ENCODE data around the gene METTL1. TPM values are rescaled to one million over a fixed set of nuclear protein-coding genes. Genes with fewer than 3 reads are reported as not detected.

Gene METTL1
- total and polyA plus RNA-seq, 7 experiments from 2014 or later: 11.8 to 30.9 (median 16.0) TPM

GRCh38 chr12:57743769-57744168 is 28.1 kb downstream of the METTL1 start:
- H3K36me3 Mint-ChIP-seq: peaks cover 0 to 18% (median 4%) of the 10 kb centered on the region in 5 donors
- ChIA-PET POLR2A (interaction anchor here (1.9 to 2.2 kb wide), 2 partner anchors 10 to 17 kb away, joined by 8 to 12 read pairs; no protein-coding TSS in a partner anchor), CTCF (no interaction called here)
- peaks cover 41 to 44% of the 10 kb centered on the region in 2 donors for H3K4me1 ChIP-seq (ENCODE audit: control insufficient read depth in 2 of 2, insufficient read depth in 2 of 2, low read length in 2 of 2)
- H3K4me1 Mint-ChIP-seq: peaks cover 42 to 75% (median 63%) of the 10 kb centered on the region in 7 donors
- no peaks in the 10 kb centered on the region for H3K9me3 ChIP-seq (ENCODE audit: control insufficient read depth in 2 of 3, low read length in 3 of 3)
- H3K27ac Mint-ChIP-seq: peak overlapping the region; percentile 88 to 97 (median 95)
- peak overlapping the region; percentile 91 for H3K27ac ChIP-seq (ENCODE audit: low read depth, low read length)
- H3K27me3 ChIP-seq (ENCODE audit: control insufficient read depth in 2 of 2, insufficient read depth in 2 of 2, low read length in 2 of 2): no peaks in the 10 kb centered on the region
- H3K27me3 Mint-ChIP-seq: no peaks in the 10 kb centered on the region
- no peak for DNase-seq
- ATAC-seq: no peak
- intact Hi-C loops (cut with micrococcal nuclease): loop anchor here (1.0 to 10.0 kb wide), 9 partner anchors 9 to 1816 kb away; partner anchors contain the start of genes CDK4 (in 2 of the 2), RPL41 (in 2 of the 2), ZC3H10 (in 2 of the 2) and ARHGAP9 (in 1 of the 2)
- no peak overlapping the region for H3K4me3 ChIP-seq (ENCODE audit: low read length)
- H3K36me3 ChIP-seq (ENCODE audit: control insufficient read depth in 2 of 3, insufficient read depth in 3 of 3, low read length in 3 of 3): peaks cover 0 to 27% (median 5%) of the 10 kb centered on the region in 3 experiments
- peak overlapping the region; percentile 82 to 100 (median 91) for H3K4me3 Mint-ChIP-seq
- H3K9me3 Mint-ChIP-seq: peaks cover 0 to 2% (median 0%) of the 10 kb centered on the region in 11 donors

GRCh38 chr12:57741844-57742738 is 29.8 kb downstream of the METTL1 start:
- ChIA-PET CTCF (interaction anchor here (0.6 to 2.8 kb wide), 9 partner anchors 8 to 414 kb away, joined by 3 to 11 read pairs (median 3); partner anchors contain the start of gene CYP27B1), POLR2A (interaction anchor here (0.6 to 2.6 kb wide), 14 partner anchors 8 to 223 kb away, joined by 3 to 17 read pairs (median 4); partner anchors contain the start of genes CDK4, CYP27B1, MARCHF9 and PIP4K2C)
- Mint-ChIP-seq H3K9me3 (peaks cover 0 to 2% (median 0%) of the 10 kb centered on the region in 11 donors), H3K36me3 (peaks cover 0 to 16% (median 0%) of the 10 kb centered on the region in 5 donors), H3K27ac (peak overlapping the region; percentile 82 to 95 (median 90)), H3K27me3 (no peaks in the 10 kb centered on the region), H3K4me3 (peak overlapping the region; percentile 81 to 97 (median 91)), H3K4me1 (peaks cover 42 to 73% (median 61%) of the 10 kb centered on the region in 7 donors)
- H3K27ac ChIP-seq (ENCODE audit: low read depth, low read length): peak overlapping the region; percentile 91
- DNase-seq (peak; percentile 37 to 80 (median 78)), ATAC-seq (peak; percentile 69)
- H3K9me3 ChIP-seq (ENCODE audit: control insufficient read depth in 2 of 3, low read length in 3 of 3): no peaks in the 10 kb centered on the region
- intact Hi-C loops (cut with micrococcal nuclease): loop anchor here (1.0 to 10.0 kb wide), 18 partner anchors 13 to 1815 kb away; partner anchors contain the start of genes B4GALNT1 (in 2 of the 2), DDIT3 (in 2 of the 2), GLI1 (in 2 of the 2) and MARCHF9 (in 2 of the 2)
- peaks cover 41 to 44% of the 10 kb centered on the region in 2 donors for H3K4me1 ChIP-seq (ENCODE audit: control insufficient read depth in 2 of 2, insufficient read depth in 2 of 2, low read length in 2 of 2)
- H3K27me3 ChIP-seq (ENCODE audit: control insufficient read depth in 2 of 2, insufficient read depth in 2 of 2, low read length in 2 of 2): no peaks in the 10 kb centered on the region
- peak overlapping the region; percentile 73 for H3K4me3 ChIP-seq (ENCODE audit: low read length)
- peaks cover 0 to 26% (median 0%) of the 10 kb centered on the region in 3 experiments for H3K36me3 ChIP-seq (ENCODE audit: control insufficient read depth in 2 of 3, insufficient read depth in 3 of 3, low read length in 3 of 3)

GRCh38 chr12:57741413-57741789 is 30.5 kb downstream of the METTL1 start:
- peaks cover 0 to 20% (median 5%) of the 10 kb centered on the region in 5 donors for H3K36me3 Mint-ChIP-seq
- intact Hi-C loops (cut with micrococcal nuclease): loop anchor here (1.0 to 10.0 kb wide), 15 partner anchors 13 to 1814 kb away; partner anchors contain the start of genes DDIT3 (in 2 of the 2), GLI1 (in 2 of the 2), MARCHF9 (in 2 of the 2) and RPL41 (in 2 of the 2)
- Histone ChIP-seq H3K36me3 (ENCODE audit: control insufficient read depth in 2 of 3, insufficient read depth in 3 of 3, low read length in 3 of 3) (peaks cover 0 to 28% (median 3%) of the 10 kb centered on the region in 3 experiments), H3K4me3 (ENCODE audit: low read length) (peak overlapping the region; percentile 73), H3K4me1 (ENCODE audit: control insufficient read depth in 2 of 2, insufficient read depth in 2 of 2, low read length in 2 of 2) (peaks cover 41 to 44% of the 10 kb centered on the region in 2 donors), H3K9me3 (ENCODE audit: control insufficient read depth in 2 of 3, low read length in 3 of 3) (no peaks in the 10 kb centered on the region), H3K27ac (ENCODE audit: low read depth, low read length) (peak overlapping the region; percentile 91), H3K27me3 (ENCODE audit: control insufficient read depth in 2 of 2, insufficient read depth in 2 of 2, low read length in 2 of 2) (no peaks in the 10 kb centered on the region)
- H3K27me3 Mint-ChIP-seq: no peaks in the 10 kb centered on the region
- peaks cover 0 to 2% (median 0%) of the 10 kb centered on the region in 11 donors for H3K9me3 Mint-ChIP-seq
- H3K4me1 Mint-ChIP-seq: peaks cover 40 to 71% (median 62%) of the 10 kb centered on the region in 7 donors
- DNase-seq (peak in 1 of 9 donors; percentile 18), ATAC-seq (no peak)
- CTCF ChIA-PET: interaction anchor here (0.7 to 2.8 kb wide), 8 partner anchors 9 to 164 kb away, joined by 3 to 11 read pairs (median 3); partner anchors contain the start of gene CYP27B1
- POLR2A ChIA-PET: interaction anchor here (0.6 to 2.6 kb wide), 15 partner anchors 9 to 1070 kb away, joined by 3 to 17 read pairs (median 4); partner anchors contain the start of genes CDK4, CYP27B1, MARCHF9 and PIP4K2C
- peak overlapping the region; percentile 82 to 95 (median 90) for H3K27ac Mint-ChIP-seq
- H3K4me3 Mint-ChIP-seq: peak overlapping the region; percentile 81 to 97 (median 91)

- H3K4me1 Mint-ChIP-seq: peaks cover 35 to 68% (median 57%) of the 10 kb centered on the region in 7 donors
- H3K9me3 Mint-ChIP-seq: peaks cover 0 to 2% (median 0%) of the 10 kb centered on the region in 11 donors
- peak overlapping the region; percentile 82 to 95 (median 90) for H3K27ac Mint-ChIP-seq
- ChIA-PET POLR2A (interaction anchor here (0.6 to 2.6 kb wide), 17 partner anchors 10 to 1070 kb away, joined by 3 to 17 read pairs (median 4); partner anchors contain the start of genes CDK4, CYP27B1, MARCHF9 and PIP4K2C), CTCF (interaction anchor here (0.7 to 2.8 kb wide), 8 partner anchors 9 to 164 kb away, joined by 3 to 11 read pairs (median 3); partner anchors contain the start of genes EEF1AKMT3 and METTL1)
- Histone ChIP-seq H3K9me3 (ENCODE audit: control insufficient read depth in 2 of 3, low read length in 3 of 3) (no peaks in the 10 kb centered on the region), H3K4me3 (ENCODE audit: low read length) (peak overlapping the region; percentile 73), H3K4me1 (ENCODE audit: control insufficient read depth in 2 of 2, insufficient read depth in 2 of 2, low read length in 2 of 2) (peaks cover 40 to 42% of the 10 kb centered on the region in 2 donors), H3K27ac (ENCODE audit: low read depth, low read length) (peak overlapping the region; percentile 91), H3K36me3 (ENCODE audit: control insufficient read depth in 2 of 3, insufficient read depth in 3 of 3, low read length in 3 of 3) (peaks cover 0 to 34% (median 3%) of the 10 kb centered on the region in 3 experiments), H3K27me3 (ENCODE audit: control insufficient read depth in 2 of 2, insufficient read depth in 2 of 2, low read length in 2 of 2) (no peaks in the 10 kb centered on the region)
- peaks cover 0 to 21% (median 6%) of the 10 kb centered on the region in 5 donors for H3K36me3 Mint-ChIP-seq
- no peaks in the 10 kb centered on the region for H3K27me3 Mint-ChIP-seq
- DNase-seq: peak; percentile 38 to 91 (median 86)
- intact Hi-C loops (cut with micrococcal nuclease): loop anchor here (1.0 to 10.0 kb wide), 15 partner anchors 14 to 1814 kb away; partner anchors contain the start of genes DDIT3 (in 2 of the 2), GLI1 (in 2 of the 2), MARCHF9 (in 2 of the 2) and RPL41 (in 2 of the 2)
- H3K4me3 Mint-ChIP-seq: peak overlapping the region; percentile 81 to 97 (median 91)
- ATAC-seq: peak; percentile 70
These were observed 31.1 kb downstream of the METTL1 start for GRCh38 chr12:57740656-57741412.

- H3K4me3 Mint-ChIP-seq: peak overlapping the region; percentile 58 to 95 (median 90)
- Histone ChIP-seq H3K9me3 (ENCODE audit: control insufficient read depth in 2 of 3, low read length in 3 of 3) (no peaks in the 10 kb centered on the region), H3K27ac (ENCODE audit: low read depth, low read length) (peak overlapping the region; percentile 91), H3K36me3 (ENCODE audit: control insufficient read depth in 2 of 3, insufficient read depth in 3 of 3, low read length in 3 of 3) (peaks cover 1 to 42% (median 3%) of the 10 kb centered on the region in 3 experiments), H3K4me3 (ENCODE audit: low read length) (peak overlapping the region; percentile 73), H3K27me3 (ENCODE audit: control insufficient read depth in 2 of 2, insufficient read depth in 2 of 2, low read length in 2 of 2) (no peaks in the 10 kb centered on the region), H3K4me1 (ENCODE audit: control insufficient read depth in 2 of 2, insufficient read depth in 2 of 2, low read length in 2 of 2) (peaks cover 36% of the 10 kb centered on the region in 2 donors)
- H3K9me3 Mint-ChIP-seq: peaks cover 0 to 2% (median 0%) of the 10 kb centered on the region in 11 donors
- H3K27me3 Mint-ChIP-seq: no peaks in the 10 kb centered on the region
- intact Hi-C loops (cut with micrococcal nuclease): loop anchor here (2.0 to 10.0 kb wide), 9 partner anchors 13 to 1813 kb away; partner anchors contain the start of genes MARCHF9 (in 2 of the 2), RPL41 (in 2 of the 2), ZC3H10 (in 2 of the 2) and ARHGAP9 (in 1 of the 2)
- DNase-seq (no peak), ATAC-seq (no peak)
- ChIA-PET POLR2A (interaction anchor here (0.8 to 2.6 kb wide), 4 partner anchors 15 to 42 kb away, joined by 3 to 17 read pairs (median 4); partner anchors contain the start of gene MARCHF9), CTCF (interaction anchor here (0.5 to 2.8 kb wide), 4 partner anchors 10 to 96 kb away, joined by 3 to 11 read pairs (median 4); partner anchors contain the start of genes EEF1AKMT3 and METTL1)
- H3K36me3 Mint-ChIP-seq: peaks cover 0 to 19% (median 6%) of the 10 kb centered on the region in 5 donors
- H3K27ac Mint-ChIP-seq: peak overlapping the region; percentile 80 to 97 (median 89)
- peaks cover 30 to 64% (median 50%) of the 10 kb centered on the region in 7 donors for H3K4me1 Mint-ChIP-seq
These were observed 31.9 kb downstream of the METTL1 start for GRCh38 chr12:57739914-57740538.

Measured in naive thymus-derived CD4-positive, alpha-beta T cell (primary cell).